ENCODE data around the gene PHGDH.

GRCh38 chr1:119762409-119762808 is 50.7 kb downstream of the PHGDH start:
- no peak for TF ChIP-seq CTCF (IDR thresholded peaks at IDR 0.05; ENCODE audit: insufficient read depth, low read length)
- TF ChIP-seq POLR2AphosphoS5 (IDR thresholded peaks at IDR 0.05; ENCODE audit: low read depth) = no peak

Measured in HL-60 (cell line).